NCI-H1417 treated with DMSO at 0.1 percent for 48 hours (cell line): ENCODE measurements around the gene GOLGA7B.

Experiments used
- DNase-seq: peaks from one replicate; lab custom pipeline; 2025; lab: John Stamatoyannopoulos, UW

GOLGA7B gene

GRCh38 chr10:97868134-97868685, 18.6 kb downstream of the GOLGA7B start:
- DNase-seq: no peak

GRCh38 chr10:97869091-97870042, 19.7 kb downstream of the GOLGA7B start:
- DNase-seq: peak; percentile 12

- no peak for DNase-seq
These were observed 21.3 kb downstream of the GOLGA7B start for GRCh38 chr10:97870990-97871389.

DNA sequence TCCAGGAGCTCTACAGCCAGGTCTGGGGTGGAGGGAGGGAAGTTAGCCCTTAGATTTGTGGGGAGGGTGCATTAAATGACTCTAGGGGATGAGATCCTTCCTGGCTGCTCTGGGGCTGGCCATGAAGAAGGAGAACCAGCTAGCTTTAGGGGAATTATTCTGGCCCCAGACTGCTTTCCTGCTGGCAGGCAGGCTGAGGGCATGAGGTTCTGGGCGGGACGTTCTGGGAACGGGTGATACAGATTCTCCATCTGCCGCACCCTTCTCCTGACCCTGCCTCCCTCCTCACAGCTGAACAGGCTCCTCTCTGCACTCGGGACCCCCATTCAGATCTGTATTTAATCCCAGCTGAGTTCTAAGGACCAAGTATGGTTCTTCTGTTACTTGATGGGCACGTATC, 23.9 kb downstream of the GOLGA7B start:
- DNase-seq: no peak

DNA sequence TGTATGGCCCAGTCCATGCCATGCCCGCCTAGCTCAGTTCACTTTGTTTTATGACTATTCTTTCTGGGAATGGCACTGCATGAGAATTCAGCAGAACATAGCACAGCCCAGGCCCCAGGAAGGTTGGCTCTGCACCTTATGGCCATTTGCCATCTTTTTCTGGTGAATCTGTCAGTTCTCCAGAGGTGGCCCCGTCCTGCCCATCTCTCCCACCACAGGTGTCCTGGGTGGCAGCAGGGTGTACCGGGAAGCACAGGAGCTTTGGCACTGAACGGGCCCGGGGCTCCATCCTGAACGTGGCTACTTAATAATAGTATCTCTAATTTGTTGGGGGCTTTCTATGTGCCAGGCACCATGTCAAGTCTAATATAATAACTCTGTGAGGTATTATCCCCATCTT, 24.7 kb downstream of the GOLGA7B start:
- DNase-seq: no peak

- no peak for DNase-seq
These were observed 25.7 kb downstream of the GOLGA7B start for GRCh38 chr10:97875391-97875790.

DNA sequence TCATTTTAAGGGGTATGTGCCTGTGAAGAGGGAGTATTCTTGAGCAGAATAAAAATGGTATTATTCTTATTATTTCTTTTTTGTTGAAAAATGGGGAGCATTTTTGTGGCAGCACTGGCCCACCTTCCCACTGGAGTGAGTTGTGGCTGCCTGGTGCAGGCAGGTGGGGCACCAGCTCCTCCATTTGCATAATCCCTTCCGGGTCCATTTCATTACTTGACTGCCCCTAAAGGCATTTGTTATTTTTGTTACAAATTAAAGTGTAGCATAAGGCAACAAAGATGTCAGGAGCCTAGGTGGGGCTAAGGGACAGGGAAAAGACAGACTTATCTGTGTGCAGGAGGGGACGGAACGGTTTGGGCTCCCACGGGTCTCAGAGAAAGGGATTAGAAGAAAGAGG, 26.8 kb downstream of the GOLGA7B start:
- DNase-seq: no peak

DNA sequence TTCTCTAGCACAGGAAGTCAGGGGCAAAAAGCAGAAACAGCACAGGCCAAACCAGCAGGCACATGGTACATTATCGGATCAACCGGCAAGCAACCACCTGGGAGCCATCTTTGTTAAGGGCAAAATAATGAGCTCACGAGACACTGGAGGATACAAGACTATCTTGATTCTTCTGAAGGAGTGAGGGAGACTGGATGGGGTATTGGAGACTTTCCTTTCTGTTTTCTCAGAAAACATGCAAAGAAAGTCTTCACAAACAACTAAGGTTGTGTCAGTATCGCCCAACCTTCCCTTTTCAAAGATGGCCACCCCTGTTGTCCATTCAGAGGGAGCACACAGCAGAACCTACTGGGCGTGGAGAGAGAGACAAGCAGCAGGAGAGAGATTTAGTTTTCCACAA, 29.6 kb downstream of the GOLGA7B start:
- DNase-seq: no peak

DNA sequence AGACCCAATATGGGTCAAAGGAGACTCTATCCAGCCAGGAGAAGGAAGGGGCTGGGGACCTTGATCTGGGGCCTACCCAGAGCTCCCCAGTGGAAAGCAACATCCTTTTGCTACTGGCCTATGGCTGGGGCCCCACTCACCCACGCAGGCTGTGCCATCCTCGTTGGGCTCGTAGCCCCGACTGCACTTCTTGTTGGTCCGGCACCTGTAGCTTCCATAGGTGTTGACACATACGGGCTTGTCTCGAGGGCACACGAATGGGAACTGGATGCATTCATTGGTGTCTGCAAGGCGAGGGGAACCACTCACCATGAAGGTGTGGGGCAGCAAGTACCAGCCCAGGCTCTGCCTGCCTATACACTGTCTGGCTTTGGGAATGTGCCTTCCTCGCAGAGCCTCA, 30.5 kb downstream of the GOLGA7B start:
- DNase-seq: no peak

DNA sequence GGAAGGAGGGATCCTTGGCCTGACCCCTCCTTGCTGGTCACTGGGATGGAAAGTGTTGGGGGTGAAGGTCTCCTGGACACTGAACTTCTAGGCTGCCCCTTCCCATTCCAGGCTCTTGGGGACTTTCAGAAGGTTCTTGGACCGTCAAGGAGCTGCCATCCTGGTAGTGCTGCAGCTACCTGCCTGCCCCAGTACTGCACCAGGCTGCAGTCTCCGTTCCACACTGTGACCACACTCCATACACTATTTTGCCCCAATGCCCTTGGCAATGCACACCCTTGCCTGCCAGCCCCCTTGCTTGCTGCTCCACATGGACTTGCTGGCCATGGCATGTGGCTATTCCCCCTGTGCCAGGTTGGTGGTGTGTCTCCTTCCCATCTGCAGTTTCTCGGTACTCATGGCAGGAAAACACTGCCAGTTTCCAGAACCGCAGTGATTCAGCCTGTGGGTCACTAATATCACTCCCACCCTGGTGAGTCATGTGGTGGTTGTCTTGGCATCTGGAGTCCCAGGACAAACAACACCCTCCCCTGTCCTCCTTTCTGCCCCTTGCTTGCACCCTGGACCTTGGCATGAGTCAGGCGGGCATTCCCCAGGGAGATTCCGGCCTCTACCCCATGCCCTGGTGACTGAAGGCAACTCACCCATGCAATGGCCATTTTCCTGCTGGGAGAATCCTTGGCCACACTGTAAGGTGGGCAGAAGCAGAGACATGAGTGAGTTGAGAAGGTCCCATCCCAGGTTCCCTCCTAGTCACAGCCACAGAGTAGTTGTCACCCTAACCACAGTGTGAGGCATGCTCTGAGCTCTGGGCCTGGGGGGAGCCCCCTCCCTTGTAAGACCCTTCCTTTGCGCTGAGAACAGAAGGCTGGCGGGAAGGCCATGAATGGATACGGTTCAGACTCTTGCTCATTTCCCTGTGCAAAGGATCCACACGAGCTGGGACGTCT, 32.8 kb downstream of the GOLGA7B start:
- DNase-seq: no peak

DNA sequence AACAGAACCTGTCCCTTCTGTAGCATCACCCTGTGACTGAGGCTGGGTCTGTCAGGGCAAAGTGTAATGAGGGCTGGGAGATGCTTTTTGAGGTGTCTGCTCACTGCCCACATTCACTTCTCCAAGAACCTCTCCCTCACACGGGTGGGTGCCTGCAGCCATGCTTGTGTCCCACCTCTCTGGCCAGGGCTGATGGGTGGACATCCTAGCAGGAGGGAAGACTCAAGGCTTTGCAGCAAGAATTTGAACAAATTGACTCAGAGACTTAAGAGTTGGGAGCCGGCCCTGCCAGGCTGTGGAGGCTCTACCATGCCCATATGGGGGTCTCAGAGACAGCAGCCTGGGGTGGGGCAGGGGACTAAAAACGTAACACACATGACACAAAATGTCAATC, 33.4 kb downstream of the GOLGA7B start:
- no peak for DNase-seq

DNA sequence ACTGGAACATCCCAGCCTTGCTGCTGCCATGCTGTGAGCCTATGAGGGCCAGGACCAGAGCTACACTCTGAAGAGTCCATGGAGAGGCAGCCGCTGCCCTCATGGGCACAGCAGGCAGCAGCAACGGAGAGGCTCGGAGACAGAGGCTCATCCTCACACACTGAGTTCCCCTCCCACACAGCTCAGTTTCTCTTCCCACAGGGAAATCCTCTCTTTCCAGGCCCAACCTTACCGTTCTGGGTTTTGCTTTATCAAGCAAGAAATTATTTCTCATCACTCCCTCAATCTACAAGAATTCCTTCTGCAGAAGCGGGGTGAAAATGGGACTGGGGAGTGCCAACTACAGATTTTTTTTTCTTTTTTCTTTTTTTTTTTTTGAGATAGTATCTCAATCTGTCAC, 36.6 kb downstream of the GOLGA7B start:
- no peak for DNase-seq

GRCh38 chr10:97887399-97887798, 37.8 kb downstream of the GOLGA7B start:
- DNase-seq: no peak

GRCh38 chr10:97888134-97888533, 38.5 kb downstream of the GOLGA7B start:
- no peak for DNase-seq

DNA sequence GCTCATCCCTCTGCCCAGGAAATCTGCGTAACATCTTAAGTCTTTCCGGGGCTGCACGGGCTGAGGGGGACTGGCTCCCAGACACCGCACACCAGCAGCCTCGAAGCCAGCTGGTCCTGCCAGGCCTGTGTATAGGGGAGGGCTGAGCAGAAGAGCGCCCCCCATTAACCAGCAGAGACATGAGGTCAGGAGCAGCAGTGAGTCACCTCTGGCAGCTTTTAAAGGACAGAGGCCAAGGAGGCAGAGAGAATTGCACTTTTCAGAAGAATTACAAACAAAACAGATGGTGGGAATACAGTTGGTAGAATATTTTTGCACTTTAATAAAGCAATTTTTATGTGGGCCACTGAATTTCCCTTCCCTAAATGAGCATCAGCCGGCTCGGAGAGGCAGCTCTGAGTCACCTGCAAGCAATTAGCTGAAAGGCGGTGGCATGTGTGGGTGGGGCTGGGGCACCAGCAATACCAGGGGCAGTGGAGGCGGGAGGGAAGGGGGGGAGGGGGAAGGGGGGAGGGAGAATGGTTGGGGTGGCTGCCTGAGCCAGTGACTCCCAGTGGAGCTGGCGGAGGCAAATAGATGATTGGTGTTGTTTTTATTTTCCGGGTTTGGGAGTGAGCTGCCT, 39.1 kb downstream of the GOLGA7B start:
- DNase-seq: peak; percentile 37

DNA sequence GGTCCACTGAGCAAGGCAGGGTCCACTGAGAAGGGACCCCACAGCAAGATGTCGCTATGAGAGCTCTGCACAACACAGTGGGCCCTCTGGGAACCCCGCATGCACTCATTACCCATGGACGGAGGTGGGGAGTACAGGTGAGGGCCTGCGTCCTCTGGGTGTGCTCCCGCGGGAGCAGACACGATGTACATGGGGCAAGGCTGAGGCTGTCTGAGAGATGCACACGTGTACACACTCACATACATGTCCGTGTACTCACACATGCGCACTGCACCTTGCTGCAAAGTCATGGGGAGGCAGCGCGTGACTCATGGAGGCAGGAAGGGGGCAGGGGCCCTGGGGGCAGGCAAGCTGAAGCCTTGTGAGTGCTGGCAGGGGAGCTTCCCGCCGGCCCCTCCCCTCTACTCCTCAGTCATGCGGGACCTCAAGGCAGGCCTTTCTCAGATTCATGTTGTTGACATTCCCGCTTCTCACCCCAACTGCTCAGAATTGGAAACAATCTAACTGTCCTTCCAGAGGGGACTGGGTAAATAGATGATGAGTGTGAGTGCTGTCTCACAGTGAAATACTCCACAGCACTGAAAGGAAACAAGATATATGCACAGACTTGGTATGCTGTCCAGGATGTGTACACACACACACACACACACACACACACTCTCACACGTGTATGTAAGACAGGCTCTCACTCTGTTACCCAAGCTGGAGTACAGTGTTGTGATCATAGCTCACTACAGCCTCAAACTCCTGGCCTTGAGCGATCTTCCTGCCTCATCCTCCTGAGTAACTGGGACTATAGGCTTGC, 40.0 kb downstream of the GOLGA7B start:
- peak; percentile 22 for DNase-seq

DNA sequence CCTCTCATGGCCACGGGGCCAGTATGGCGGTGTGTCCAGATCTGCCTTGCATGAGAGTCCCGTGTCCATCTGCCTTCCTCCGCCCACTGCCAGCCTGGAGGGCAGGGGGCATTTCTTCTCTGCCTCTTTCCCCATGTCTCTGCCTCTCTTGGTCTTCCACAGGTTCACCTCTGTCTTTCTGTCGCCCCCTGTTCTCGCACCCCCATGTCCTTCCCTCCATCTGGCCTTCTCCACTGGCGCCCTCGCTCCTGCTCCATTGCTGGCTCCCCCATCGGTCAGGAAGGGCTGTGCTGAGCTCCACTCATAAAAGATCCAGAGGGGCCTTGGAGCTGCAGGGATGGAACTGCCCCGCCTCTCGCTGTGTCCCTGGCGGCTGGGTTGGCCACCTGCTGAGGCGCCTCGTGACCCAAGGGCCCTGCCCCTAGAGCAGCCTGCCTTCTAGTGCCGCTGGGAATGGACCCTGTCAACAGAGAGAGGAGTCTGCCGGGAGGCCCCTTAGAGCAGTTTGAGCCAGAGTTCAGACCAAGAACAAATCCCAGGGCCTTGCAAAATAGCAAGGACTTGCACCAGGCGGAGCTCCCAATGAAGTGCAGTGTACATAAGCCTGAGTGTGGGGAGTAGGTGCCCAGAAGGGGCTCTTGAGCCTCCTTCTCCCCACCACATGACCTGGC, 42.0 kb downstream of the GOLGA7B start:
- no peak for DNase-seq

DNA sequence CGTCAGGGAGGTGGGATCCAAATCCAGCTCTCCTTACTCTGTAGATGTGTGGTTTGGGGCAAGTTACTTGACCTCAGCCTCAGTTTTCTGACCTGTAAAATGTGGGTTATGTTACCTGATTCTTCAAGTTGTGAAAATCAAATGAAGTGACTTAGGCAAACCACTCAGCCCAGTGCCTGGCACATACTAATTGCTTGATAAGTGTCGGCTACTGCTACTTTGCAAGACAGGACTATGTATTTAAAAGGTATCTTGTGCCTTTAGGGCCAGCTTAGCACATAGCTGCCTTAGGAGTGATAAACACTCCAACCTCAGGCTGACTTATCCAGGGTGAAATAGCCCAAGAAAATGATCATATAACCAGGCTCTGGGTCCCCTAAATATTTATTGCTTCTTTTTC, 42.9 kb downstream of the GOLGA7B start:
- DNase-seq: no peak

GRCh38 chr10:97892939-97893338, 43.3 kb downstream of the GOLGA7B start:
- no peak for DNase-seq

DNA sequence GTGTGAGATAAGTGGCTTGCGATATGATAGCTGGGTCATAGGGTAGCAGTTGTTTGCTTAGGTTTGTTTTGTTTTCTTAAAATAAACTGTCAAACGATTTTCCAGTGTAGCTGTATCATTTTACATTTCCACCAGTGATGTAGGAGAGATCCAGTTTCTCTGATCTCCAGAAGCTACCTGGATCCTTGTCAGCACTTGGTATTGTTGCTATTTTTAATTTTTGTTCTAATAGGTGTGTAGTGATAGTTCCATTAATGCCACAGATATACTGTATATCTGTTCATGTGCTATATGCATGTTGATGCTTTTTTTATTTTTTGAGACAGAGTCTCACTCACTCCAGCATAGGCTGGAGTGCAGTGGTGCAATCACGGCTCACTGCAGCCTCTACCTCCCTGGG, 44.4 kb downstream of the GOLGA7B start:
- DNase-seq: no peak

DNA sequence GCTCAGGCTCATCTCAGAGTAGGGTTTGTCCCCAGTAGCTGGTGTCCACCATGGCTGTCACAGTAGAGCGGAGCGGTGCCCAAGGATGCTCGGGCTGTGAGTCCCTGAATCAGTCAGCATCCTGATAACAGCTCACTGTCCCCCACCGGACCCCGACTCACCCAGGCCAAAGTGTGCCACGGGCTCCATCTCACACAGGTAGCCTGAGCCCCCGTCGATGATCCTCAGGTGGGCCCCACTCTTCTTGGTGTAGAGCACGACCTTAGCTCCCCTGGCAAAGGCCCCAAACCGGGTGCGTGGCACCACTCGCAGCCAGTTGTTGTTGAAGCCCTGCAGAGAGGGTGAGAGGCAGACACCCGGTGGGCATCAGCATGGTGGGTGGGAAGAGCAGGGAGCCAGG, 45.4 kb downstream of the GOLGA7B start:
- DNase-seq: no peak
